ENCODE data around the gene ATR.
"Not testable (repeated sequence)": the region's sequence is repeated elsewhere in the genome, so short reads cannot be mapped to it uniquely, and the experiment has no call there.

The ATR gene

DNA sequence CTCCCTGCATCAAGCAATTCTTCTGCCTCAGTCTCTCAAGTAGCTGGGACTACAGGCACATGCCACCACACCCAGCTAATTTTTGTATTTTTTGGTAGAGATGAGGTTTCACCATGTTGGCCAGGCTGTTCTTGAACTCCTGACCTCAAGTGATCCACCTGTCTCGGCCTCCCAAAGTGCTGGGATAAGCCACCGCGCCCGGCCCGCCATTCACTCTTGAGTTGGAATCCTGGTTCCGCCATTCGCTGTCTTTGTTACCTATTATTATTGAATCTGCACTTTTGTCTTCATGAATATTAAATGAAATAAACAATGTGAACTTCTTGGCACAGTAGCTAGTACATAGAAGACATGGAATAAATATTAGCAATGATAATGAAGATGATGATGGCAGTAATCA lies 13.7 kb upstream of the ATR start:
- DNase-seq, result not testable (repeated sequence)

DNA sequence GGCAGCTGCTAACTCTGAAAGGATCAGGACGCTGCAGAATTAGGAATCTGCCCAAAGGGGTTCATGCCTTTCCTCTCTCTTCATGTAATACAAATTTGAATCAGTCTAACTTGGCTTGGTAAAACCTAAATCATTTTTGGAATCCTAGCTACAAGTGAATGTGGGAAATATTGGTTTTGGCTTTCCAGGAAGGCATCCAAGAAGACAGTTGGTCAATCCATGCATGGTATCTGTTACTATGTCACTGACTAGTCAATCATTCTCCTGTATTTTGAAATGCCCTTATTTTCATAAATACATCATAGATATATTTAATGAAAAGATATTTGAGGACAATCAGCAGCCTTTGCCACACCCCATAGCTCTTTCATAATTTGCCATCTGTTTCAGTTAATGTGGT lies 10.2 kb upstream of the ATR start:
- no peak for DNase-seq

DNA sequence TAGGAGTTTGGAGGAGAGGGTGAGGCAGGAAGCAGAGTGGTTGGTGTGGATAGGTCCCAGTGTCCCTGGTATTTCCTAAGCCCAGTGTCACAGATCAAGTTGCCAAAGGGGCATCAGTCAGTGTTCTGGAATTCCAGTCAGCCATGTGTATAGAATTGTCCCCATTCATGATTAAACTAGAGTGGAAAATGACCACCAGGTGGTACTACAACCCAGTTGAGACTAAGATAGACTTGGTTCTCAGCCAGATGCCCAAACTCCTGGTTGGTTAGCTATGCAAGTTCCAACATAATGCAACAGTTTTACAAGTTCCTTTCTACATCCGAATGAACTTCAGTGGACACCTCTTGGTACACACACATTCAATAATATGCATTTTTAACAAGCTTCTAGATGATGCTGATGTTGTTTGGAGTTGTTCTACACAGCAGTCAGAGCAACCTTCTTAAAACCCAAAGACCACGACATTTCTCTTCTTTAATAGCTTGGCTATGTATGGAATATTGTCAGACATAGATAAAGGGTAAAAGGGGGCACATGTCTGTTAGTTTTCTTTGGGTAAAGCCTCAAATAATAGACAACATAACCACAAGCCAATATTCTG lies 8.4 kb upstream of the ATR start:
- DNase-seq, result peak in 1 of 2 donors; percentile 49

DNA sequence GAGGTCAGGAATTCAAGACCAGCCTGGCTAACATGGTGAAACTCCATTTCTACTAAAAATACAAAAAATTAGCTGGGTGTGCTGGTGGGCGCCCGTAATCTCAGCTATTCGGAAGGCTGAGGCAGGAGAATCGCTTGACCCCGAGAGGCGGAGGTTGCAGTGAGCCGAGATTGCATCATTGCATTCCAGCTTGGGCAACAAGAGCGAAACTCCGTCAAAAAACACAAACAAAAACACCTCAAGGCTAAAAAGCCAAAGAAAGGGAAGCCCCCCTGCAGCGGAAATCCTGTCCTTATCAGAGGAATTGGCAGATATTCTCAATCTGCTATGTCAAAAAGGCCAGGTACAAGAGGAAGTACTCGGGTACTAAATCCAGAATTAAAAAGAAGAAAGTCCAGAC lies 2.5 kb upstream of the ATR start:
- DNase-seq, result not testable (repeated sequence)

DNA sequence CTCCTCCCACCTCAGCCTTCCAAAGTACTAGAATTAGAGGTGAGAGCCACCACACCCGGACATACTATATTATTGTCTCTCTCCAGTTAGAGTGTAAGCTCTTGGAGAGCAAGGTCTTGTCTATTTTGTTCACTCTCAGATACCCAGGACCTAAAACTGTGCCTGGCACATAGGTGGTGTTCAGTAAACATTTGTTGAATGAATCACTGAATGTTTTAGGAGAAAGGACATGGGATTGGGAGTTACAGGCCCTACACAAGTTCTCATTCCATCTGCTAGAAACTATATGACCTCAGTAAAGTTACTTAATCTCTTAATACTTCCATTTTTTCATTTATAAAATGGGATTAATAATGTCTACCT lies 1.5 kb upstream of the ATR start:
- DNase-seq, result no peak

DNA sequence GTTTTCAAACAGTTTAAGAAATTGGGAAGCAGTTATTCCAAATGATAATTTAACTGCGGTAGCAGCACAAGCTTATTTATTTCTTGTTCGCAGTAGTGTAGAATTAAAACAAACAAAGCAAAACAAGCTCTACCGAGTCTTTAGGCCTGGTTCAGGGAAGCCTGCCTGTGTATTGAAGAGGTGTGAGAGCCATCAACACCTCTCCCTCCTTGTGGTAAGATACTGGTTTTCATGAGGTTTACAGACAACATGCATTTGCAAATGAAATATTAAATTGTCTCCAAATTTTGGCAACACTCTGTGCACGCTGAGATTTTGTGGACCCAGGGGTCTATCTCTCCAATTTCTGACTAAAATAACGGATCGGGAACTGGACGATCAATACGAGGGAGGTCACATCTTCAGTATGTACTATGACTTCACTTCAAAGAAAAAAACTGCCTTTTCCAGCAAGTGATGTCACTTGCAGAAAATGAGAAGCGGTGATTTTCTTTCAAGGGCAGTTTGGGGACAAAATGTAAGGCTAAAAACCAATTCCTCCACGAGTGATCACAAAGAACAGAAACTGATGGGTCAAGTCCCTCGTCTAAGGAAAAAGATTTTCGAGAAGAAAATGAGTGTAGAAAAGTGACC lies 721 bp downstream of the ATR start:
- DNase-seq, result no peak

DNA sequence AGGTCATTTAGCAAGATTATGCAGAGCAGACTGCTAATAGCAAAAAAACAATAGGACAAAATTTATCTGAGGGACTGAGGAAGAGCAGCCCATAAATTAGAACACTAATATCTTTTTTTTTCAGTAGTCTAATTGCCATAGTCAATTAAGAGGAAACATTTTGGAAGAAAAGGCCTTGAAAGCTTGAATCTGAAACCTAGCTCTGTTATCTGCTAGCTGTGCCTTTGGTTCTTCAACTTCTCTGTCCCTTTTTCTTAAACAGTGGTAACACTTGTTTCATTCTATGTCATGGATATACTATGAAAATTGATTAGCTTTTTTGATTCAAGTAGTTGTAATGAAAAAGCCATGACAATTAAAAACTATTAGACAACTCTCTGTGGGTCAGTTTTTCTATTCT lies 1.7 kb downstream of the ATR start:
- DNase-seq, result no peak

DNA sequence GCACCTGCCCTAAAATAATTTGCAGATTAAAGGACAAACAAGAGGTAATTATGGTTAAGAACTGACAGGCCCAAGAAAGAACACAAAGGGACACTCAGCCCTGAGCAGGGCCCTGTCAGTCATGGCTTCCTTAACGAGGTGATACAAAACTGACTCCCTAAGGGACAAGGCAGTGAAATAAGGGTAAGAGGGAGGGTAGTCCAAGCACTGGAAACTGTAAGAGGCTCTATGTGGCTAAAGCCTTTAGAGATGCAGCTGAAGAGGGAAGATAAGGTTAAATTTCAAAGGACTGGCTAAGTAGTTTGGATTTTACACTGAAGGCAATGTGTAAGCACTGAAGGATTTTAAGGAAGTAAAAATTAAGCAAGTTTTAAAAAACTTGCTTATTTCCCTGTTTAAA lies 3.9 kb downstream of the ATR start:
- no peak for DNase-seq

DNA sequence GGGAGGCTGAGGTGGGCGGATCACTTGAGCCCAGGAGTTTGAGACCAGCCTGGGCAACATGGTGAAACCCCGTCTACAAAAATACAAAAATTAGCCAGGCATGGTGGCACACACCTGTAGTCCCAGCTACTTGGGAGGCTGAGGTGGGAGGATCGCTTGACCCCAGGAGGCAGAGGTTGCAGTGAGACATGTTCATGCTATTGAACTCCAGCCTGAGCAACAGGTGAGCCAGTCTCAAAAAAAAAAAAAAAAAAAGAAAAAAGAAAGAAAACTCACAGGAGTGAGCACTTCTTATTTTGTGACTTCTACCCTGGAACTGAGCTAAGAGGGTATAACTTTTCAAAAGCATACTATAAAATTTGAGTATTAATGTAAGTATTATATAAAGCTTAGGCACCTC lies 4.3 kb downstream of the ATR start:
- not testable (repeated sequence) for DNase-seq

DNA sequence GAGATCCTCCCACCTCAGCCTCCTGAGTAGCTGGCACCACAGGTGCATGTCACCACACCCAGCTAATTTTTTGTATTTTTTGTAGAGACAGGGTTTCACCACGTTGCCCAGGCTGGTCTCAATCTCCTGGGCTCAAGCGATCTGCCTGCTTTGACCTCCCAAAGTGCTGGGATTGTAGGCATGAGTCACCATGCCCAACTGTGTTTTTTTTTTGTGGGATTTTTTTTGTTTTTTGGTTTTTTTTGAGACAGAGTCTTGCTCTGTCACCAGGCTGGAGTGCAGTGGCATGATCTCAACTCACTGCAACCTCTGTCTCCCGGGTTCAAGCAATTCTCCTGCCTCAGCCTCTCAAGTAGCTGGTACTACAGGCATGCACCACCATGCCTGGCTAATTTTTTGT lies 9.1 kb downstream of the ATR start:
- DNase-seq, result not testable (repeated sequence)

DNA sequence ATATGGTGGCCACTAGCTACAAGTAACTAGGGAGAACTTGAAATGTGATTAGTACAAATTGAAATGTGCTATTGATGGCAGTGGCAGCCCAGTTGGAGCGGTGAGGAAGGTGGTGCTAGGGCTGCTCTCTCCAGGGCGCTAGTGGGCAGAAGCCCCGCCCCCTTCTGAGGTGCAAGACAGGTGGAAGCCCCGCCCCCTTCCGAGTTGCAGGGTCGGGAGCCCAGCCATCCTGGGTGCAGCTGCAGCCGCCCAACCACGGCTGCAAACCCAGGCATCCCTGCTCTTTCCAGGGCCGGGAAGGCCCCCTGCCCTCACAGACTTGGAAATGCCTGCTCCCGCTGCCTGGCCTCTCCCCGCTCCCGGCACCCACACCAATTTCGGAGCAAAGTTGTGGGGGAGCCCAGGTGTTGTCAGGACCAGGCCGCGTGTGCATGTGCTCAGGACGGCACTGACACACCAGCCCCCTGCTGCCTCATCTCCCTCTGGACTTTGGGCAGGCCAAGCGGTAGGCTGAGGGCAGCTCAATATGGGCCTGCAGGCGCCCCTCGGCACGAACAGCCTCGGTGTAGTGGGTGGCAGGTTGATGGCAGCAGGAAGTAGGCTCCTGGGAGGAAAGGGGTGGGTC lies 10.0 kb downstream of the ATR start:
- DNase-seq, result no peak

DNA sequence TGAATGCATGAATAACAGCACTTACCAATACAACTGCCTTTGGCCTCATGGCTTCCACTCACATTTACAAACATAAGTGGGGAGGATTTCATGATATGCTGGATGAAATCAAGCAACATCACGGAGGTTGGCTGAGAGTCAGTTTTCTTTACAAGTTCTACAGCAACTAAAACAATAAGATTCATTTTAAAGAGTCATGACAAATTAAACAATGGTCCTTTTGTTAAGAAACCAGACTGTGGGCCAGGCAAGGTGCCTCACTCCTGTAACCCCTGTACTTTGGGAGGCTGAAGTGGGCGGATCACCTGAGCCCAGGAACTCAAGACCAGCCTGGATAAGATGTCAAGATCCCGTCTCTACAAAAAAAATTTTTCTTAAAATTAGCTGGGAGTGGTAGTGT lies 12.4 kb downstream of the ATR start:
- DNase-seq, result no peak

DNA sequence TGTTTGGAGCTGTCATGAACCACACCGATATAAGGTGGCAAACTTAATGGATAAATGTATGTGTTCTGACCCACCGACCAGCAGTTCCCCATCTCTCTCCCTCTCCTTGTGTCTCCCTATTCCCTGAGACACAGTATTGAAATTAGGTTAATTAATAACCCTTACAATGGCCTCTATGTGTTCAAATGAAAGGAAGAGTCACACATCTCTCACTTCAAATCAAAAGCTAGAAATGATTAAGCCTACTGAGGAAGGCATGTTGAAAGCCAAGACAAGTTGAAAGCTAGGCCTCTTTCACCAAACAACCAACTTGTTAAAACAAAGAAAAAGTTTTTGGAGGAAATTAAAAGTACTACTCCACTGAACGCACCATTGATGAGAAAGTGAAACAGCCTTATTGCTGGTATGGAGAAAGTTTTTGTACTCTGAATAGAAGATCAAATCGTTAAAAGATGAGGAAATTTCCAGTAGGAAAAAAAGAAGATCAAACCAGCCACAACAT lies 15.0 kb downstream of the ATR start:
- DNase-seq, result no peak

DNA sequence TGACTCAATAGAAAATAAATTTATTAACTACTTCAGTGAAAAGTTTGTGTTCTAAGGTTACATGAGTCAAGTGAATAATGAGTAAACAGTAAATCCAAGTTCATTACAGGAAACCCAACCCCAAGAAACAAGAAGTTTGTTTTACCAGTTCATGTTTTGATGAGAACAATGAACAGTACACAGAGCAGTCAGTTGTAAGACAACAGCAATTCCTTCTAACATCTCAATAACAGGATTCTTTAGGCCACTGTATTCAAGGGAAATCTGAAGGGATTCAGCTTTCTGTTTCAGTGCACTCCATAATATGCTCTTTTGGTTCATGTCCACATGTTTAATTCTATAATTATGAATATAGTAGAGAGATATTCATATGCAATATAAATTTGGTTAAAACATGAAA lies 18.4 kb downstream of the ATR start:
- no peak for DNase-seq

DNA sequence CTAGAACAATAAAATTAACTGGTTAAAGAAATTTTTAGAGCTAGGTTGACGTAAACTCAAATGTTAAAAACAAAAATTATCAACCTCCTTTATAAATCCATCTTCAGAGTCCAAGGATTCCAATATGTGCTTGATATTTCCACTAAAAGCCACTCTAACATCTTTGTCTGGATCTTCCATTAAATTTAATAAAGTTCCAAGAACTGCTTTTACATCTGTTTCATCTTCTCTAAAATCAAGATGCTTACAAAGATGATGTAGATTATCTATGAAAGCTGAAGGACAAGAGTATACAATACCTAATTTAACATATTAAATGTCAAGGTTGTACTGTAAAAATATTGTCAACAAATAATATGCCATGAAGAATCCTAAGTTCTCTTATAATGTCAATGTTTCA lies 24.8 kb downstream of the ATR start:
- no peak for DNase-seq

DNA sequence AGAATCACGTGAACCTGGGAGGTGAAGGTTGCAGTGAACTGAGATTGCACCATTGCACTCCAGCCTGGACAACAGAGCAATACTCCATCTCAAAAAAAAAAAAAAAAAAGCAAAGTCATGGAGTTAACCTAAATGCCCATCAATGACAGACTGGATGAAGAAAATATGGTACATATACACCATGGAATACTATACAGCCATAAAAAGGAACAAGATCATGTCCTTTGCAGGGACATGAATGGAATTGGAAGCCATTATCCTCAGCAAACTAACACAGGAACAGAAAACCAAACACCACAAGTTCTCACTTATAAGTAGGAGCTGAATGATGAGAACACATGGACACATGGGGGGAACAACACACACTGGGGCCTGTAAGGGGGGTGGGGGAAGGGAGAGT lies 26.0 kb downstream of the ATR start:
- DNase-seq, result not testable (repeated sequence)

DNA sequence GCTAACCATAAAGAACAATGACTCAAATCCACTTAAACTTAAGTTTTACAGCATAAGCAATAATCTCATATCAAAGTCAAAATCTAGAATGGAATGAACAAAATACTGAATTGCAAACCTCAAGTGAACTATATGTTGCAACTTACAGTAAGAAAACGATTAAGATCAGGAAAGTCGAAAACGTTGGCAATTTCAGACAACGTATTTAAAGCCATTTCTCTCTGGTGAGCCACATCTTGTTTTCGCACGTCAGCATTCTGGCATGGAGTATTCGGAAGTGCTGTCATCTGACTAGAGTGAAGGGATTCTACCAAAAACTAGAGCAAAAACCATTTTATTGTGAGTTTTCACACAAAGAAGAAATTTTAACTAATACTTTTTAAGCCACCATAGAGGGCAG lies 28.5 kb downstream of the ATR start:
- DNase-seq, result no peak

DNA sequence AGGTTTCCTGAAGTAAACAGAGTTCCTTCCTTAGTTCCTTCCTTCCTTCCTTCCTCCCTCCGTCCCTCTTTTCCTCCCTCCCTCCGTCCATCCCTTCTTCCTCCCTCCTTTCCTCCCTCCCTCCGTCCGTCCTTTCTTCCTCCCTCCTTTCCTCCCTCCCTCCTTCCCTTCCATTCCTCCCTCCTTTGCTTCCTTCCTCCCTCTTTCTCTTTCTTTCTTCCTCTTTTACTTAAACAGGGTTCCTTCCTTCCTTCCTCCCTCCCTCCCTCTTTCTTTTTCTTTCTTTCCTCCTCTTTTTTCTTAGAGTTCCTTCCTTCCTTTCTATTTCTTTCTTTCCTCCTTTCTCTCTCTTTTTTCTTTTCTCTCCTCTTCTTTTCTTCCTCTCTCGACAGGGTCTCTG lies 35.2 kb downstream of the ATR start:
- DNase-seq, result no peak

DNA sequence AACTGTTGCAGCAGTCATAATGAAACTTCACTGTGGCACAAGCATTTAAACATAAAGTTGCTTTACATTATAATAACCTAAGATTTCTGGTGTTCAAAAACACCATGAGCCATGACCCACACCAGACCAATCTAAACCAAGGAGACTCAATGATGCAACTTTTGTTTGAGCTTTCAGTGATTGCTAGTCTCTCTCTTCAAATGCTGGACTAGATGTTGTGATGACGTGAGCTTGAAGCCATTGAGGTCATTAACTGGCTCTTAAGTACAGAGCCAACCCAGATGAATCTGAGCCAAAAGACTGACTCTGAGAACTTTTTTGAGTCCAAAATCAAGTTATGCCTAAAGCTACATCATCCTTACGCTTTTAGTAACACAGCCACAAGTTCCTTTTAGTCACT lies 36.5 kb downstream of the ATR start:
- DNase-seq, result no peak

DNA sequence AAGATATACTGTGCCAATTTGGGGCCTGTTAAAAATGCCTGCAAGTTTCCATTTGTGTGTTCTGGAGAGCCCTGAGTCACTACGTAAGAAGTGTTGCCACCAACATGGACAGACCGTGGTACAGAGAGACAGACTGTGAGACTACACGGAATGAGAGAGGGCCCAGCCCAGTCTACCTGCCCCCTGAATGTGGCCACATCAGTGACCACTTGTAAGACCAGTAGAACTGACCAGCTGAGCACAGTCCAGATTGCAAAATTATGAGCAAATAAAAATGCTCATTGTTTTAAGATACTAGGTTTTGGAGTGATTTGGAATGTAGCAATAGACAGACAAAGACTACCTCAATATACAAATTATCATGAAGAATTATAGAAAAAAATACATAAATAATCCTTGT lies 42.0 kb downstream of the ATR start:
- no peak for DNase-seq

DNA sequence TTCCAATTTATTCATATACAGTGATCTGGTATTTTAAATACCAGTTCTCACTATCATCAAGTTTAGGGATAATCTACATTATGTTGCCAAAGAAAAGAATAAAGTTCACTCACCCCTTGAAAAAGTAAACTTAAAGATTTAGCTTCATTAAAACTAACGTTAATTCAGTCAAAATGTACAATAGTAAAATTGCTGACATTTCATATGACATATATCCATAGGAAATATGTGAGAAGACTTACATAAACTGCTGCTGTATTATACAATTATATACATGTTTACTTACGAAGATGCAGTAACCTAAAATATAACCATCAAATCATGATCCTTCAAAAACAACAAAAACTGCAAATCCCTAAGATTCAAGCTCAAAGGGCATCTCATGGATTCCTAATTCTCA lies 44.0 kb downstream of the ATR start:
- no peak for DNase-seq

DNA sequence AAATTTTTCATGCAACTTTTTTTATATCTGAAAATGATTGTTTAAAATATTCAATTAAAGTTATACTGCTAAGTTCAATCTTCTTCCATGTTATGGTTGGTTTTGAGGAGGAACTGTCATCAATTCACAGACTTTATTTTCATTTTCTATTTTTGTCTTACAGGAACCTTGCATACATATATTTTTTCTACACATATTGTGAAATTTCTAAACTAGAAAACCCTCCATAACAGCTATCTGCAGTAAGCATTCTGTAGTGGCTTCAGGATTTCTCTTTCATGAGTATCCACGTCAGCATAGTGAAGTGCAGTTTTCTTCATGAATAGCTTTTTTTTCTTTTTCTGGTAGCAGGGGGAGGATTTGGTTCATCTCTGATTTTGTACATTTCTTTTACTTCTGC lies 48.2 kb downstream of the ATR start:
- DNase-seq, result peak in 1 of 2 donors; percentile 23

DNA sequence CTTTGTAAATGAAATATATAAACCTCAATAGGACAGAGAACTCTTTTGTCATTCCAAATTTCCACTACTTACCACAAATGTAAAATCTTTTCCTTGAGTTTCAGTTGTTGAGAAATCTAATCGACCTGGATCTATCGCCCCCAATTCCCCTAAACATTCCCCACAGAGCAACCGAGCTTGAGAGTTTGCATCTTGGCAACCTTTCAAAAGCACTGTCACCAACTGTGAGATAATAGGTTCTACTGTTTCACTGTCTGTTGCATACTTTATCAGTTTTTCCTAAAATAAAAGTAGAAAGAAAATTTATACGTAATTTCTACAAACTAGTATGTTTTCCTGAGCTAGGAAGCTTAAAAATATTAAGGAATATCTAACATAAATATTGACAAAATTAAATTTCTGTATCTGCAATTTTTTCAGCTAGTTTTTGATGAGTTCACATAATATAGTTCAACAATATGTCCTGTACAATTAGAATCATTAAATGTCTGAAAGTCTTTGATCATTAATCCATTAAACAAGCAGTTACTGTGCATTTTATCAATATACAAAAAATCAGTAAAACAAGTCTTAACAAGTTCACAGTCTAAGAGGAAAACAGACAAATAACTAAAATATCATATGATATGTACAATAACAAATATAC lies 54.5 kb downstream of the ATR start:
- DNase-seq, result no peak

DNA sequence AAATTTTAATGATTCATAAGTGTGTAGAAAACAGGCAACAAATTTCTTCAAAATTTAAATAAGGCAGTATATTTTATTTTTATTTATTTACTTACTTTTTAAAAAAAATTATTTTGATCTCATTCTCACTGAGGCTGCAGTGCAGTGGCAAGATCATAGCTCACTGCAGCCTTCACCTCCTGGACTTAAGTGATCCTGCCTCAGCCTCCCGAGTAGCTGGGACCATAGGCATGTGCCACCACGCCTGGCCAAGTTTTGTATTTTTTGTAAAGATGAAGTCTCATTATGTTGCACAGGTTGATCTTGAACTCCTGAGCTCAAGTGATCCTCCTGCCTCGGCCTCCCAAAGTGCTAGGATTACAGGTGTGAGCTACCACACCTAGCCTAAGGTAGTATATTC lies 69.5 kb downstream of the ATR start:
- no peak for DNase-seq
